GM18951 (cell line): ENCODE measurements around the gene PTCH1.

Experiments
- POLR2A ChIP-seq: IDR thresholded peaks from 4 replicates; pipeline ENCODE4 v1.6.1; 2011; ENCODE audit warnings: mild to moderate bottlenecking; ENCODE audit not compliant: insufficient read length, insufficient read depth; ENCODE audit errors: extremely low read depth
- in situ Hi-C: fragments of 300-500 bp; cut with MboI; formaldehyde crosslinking; loops from one replicate; pipeline ENCODE4 v1.12.0; 2022; ENCODE audit warnings: low sequenced_read_pairs, mixed read lengths, inconsistent platforms; ENCODE audit not compliant: unreplicated experiment

Gene PTCH1

GRCh38 chr9:95509851-95510708 lies 6.7 kb downstream of the PTCH1 start:
- no peak for TF ChIP-seq POLR2A
- in situ Hi-C loops: no loop called here

GRCh38 chr9:95508968-95509850 lies 7.6 kb downstream of the PTCH1 start:
- TF ChIP-seq POLR2A: peak; percentile 46
- in situ Hi-C loops: no loop called here

- in situ Hi-C loops: no loop called here
Observed at GRCh38 chr9:95508242-95508967, 8.4 kb downstream of the PTCH1 start.

GRCh38 chr9:95507464-95508241 lies 9.1 kb downstream of the PTCH1 start:
- TF ChIP-seq POLR2A: no peak
- in situ Hi-C loops: no loop called here

More at GRCh38 chr9:95508242-95508967, 8.4 kb downstream of the PTCH1 start:
- no peak for TF ChIP-seq POLR2A

GRCh38 chr9:95506678-95507463 lies 9.9 kb downstream of the PTCH1 start:
- in situ Hi-C loops: no loop called here
- no peak for TF ChIP-seq POLR2A

GRCh38 chr9:95506428-95506677 lies 10.4 kb downstream of the PTCH1 start:
- in situ Hi-C loops: no loop called here
- no peak for TF ChIP-seq POLR2A

GRCh38 chr9:95505717-95506427 lies 10.9 kb downstream of the PTCH1 start:
- in situ Hi-C loops: no loop called here
- peak; percentile 67 for TF ChIP-seq POLR2A

GRCh38 chr9:95505072-95505716 lies 11.6 kb downstream of the PTCH1 start:
- in situ Hi-C loops: no loop called here
- no peak for TF ChIP-seq POLR2A

GRCh38 chr9:95504053-95504963 lies 12.5 kb downstream of the PTCH1 start:
- in situ Hi-C loops: no loop called here
- no peak for TF ChIP-seq POLR2A

DNA sequence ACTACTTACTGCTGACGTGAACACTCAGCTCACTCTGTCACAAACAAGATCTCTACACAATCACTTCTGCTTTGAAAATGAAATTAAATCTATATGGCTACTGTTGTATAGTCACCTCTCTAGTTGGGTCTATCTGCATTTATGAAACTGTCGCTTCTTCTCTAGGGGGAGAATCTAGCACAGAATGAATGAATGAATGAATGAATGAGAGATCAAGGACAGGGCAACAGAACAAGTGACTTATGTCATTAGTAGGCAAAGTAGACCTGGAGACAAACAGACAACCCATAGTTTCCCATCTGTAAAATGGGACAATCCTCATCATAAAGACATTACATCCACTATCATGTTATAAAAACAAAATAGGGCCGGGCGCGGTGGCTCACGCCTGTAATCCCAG lies 13.4 kb downstream of the PTCH1 start:
- TF ChIP-seq POLR2A: no peak
- in situ Hi-C loops: no loop called here

DNA sequence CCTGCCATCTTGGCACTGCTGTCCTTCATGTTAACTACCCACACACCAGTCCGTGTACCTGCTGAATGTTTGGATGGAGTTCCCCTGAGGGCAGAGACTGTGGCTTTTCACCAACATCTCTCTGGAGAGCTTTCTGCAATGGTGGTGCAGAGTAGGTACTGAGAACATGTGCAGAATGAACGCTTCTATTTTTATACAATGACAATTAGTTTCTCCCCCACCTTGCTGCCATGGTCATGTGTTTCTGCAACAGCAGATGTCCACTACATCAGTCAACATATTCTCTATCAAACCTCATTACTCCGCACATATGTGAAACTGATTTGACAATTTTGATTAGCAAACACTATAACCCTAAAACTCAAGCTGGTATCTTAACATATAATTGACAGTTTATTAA lies 14.5 kb downstream of the PTCH1 start:
- in situ Hi-C loops: no loop called here
- no peak for TF ChIP-seq POLR2A
